SK-N-SH (cell line): ENCODE measurements around the gene P4HTM. TPM values are rescaled to one million over a fixed set of nuclear protein-coding genes. Genes with fewer than 3 reads are reported as not detected.

Experiments used
- CTCF ChIA-PET: fragments of 300-600, 350-600 bp; formaldehyde crosslinking; extraction: SDS; loops from one replicate; lab custom pipeline; 2021; lab: Yijun Ruan, JAX
- POLR2A ChIA-PET: fragments of 350-600 bp; sonication (Branson Sonifier 250); formaldehyde crosslinking; extraction: SDS; loops from one replicate; lab custom pipeline; 2020; ENCODE audit warnings: antibody characterized with exemption, inconsistent platforms; lab: Yijun Ruan, JAX
- DNase-seq: peaks from one replicate; pipeline ENCODE4 v3.0.0; 2012
- H2AFZ ChIP-seq: fragments of 200-600 bp; sonication (generic); 2 replicates; pipeline ENCODE4 v1.8.1; 2016; ENCODE audit warnings: antibody characterized with exemption, mild to moderate bottlenecking, low read depth
- H3F3A ChIP-seq: fragments of 200-600 bp; sonication (generic); replicated peaks from 2 replicates; pipeline ENCODE3; 2016; ENCODE audit warnings: antibody characterized with exemption, mild to moderate bottlenecking; ENCODE audit not compliant: insufficient read depth
- H3K27ac ChIP-seq, 2 experiments: fragments of 200-500 bp in 1 of 2; fragments of 200-600 bp in 1 of 2; sonication (Bioruptor generic) in 1 of 2; sonication (generic), shearing (Covaris generic) in 1 of 2; 2 replicates each; pipeline versions ENCODE4 v1.5.1 to v1.6.1; 2014 to 2016; ENCODE audit warnings: low read depth in 2 of 2, inconsistent platforms in 1 of 2, low read length in 1 of 2, mild to moderate bottlenecking in 1 of 2, mixed read lengths in 1 of 2
- H3K27me3 ChIP-seq: fragments of 200-600 bp; sonication (generic), shearing (Covaris generic); 2 replicates; pipeline ENCODE4 v1.6.1; 2016; ENCODE audit warnings: mixed run types; ENCODE audit not compliant: insufficient read depth
- H3K36me3 ChIP-seq, 2 experiments: fragments of 200-500 bp in 1 of 2; fragments of 200-600 bp in 1 of 2; sonication (Bioruptor generic) in 1 of 2; sonication (generic) in 1 of 2; replicated peaks in 1 of 2; 2 replicates each; pipeline versions ENCODE3 to v1.5.1; 2014 to 2016; ENCODE audit warnings: low read length in 1 of 2, mild to moderate bottlenecking in 1 of 2; ENCODE audit not compliant: insufficient read depth in 2 of 2, control insufficient read depth in 1 of 2
- H3K4me1 ChIP-seq, 2 experiments: fragments of 200-500 bp in 1 of 2; fragments of 200-600 bp in 1 of 2; sonication (Bioruptor generic) in 1 of 2; sonication (generic), shearing (Covaris generic) in 1 of 2; 2 replicates each; pipeline versions ENCODE4 v1.5.1 to v1.6.1; 2014 to 2016; ENCODE audit warnings: low read depth in 1 of 2, low read length in 1 of 2, mixed run types in 1 of 2; ENCODE audit not compliant: insufficient read depth in 2 of 2, control insufficient read depth in 1 of 2
- H3K4me2 ChIP-seq: fragments of 200-600 bp; sonication (generic), shearing (Covaris generic); 2 replicates; pipeline ENCODE4 v1.6.1; 2017; ENCODE audit warnings: mixed run types
- H3K4me3 ChIP-seq, 2 experiments: fragments of 200-500 bp in 1 of 2; fragments of 200-600 bp in 1 of 2; sonication (Bioruptor generic) in 1 of 2; sonication (generic), shearing (Covaris generic) in 1 of 2; 2 replicates each; pipeline versions ENCODE4 v1.5.1 to v1.8.1; 2014 to 2016; ENCODE audit warnings: low read depth in 2 of 2, inconsistent platforms in 1 of 2, low read length in 1 of 2, mild to moderate bottlenecking in 1 of 2, mixed read lengths in 1 of 2, moderate library complexity in 1 of 2
- H3K79me2 ChIP-seq: fragments of 200-600 bp; sonication (generic); 2 replicates; pipeline ENCODE4 v1.8.1; 2017; ENCODE audit warnings: mild to moderate bottlenecking; ENCODE audit not compliant: insufficient read depth
- H3K9ac ChIP-seq: fragments of 200-600 bp; sonication (generic); 2 replicates; pipeline ENCODE4 v1.6.1; 2017; ENCODE audit warnings: mixed run types
- H3K9me2 ChIP-seq: fragments of 200-600 bp; sonication (generic); 2 replicates; pipeline ENCODE4 v1.6.1; 2017; ENCODE audit warnings: mixed run types
- H3K9me3 ChIP-seq: fragments of 200-600 bp; sonication (generic); 2 replicates; pipeline ENCODE4 v1.6.1; 2017; ENCODE audit warnings: mixed run types, mild to moderate bottlenecking, moderate library complexity
- H4K20me1 ChIP-seq: fragments of 200-600 bp; sonication (generic); 2 replicates; pipeline ENCODE4 v1.6.1; 2017; ENCODE audit warnings: mild to moderate bottlenecking, mixed run types; ENCODE audit not compliant: insufficient read depth
- ELF1 ChIP-seq: IDR thresholded peaks from 2 replicates; pipeline ENCODE4 v1.4.0; 2012
- EP300 ChIP-seq, 2 experiments: IDR thresholded peaks; 2 replicates each; pipeline versions ENCODE4 v1.4.0 to v1.6.1; 2012; ENCODE audit warnings: borderline replicate concordance in 1 of 2, low read depth in 1 of 2, low read length in 1 of 2
- FOSL2 ChIP-seq: IDR thresholded peaks from 2 replicates; pipeline ENCODE4 v1.4.0; 2012; ENCODE audit warnings: low read depth, mild to moderate bottlenecking, moderate library complexity, borderline replicate concordance
- FOXJ3 ChIP-seq: sonication (generic); formaldehyde crosslinking; IDR thresholded peaks from 2 replicates; pipeline ENCODE4 v1.5.1; 2020; ENCODE audit warnings: mild to moderate bottlenecking, missing genetic modification reagents
- GABPA ChIP-seq: IDR thresholded peaks from 2 replicates; pipeline ENCODE4 v1.4.0; 2012; ENCODE audit warnings: low read depth, mild to moderate bottlenecking
- GATA2 ChIP-seq: sonication (generic); formaldehyde crosslinking; IDR thresholded peaks from 2 replicates; pipeline ENCODE4 v1.5.0; 2020; ENCODE audit warnings: mild to moderate bottlenecking, missing genetic modification reagents
- MXI1 ChIP-seq: IDR thresholded peaks from 2 replicates; pipeline ENCODE4 v1.6.1; 2012; ENCODE audit warnings: mild to moderate bottlenecking, low read depth, low read length, improper control_type of control experiment
- POLR2AphosphoS5 ChIP-seq: IDR thresholded peaks from 2 replicates; pipeline ENCODE4 v1.6.1; 2012; ENCODE audit warnings: low read depth, low read length
- RCOR1 ChIP-seq: fragments of 150-350 bp; IDR thresholded peaks from 2 replicates; pipeline ENCODE4 v1.6.1; 2017; ENCODE audit warnings: antibody characterized with exemption, low read length
- REST ChIP-seq: IDR thresholded peaks from 2 replicates; pipeline ENCODE4 v1.6.1; 2012; ENCODE audit warnings: mild to moderate bottlenecking, low read depth, low read length, moderate library complexity
- RXRA ChIP-seq: IDR thresholded peaks from 2 replicates; pipeline ENCODE4 v1.4.0; 2012; ENCODE audit warnings: low read depth, mild to moderate bottlenecking, borderline replicate concordance
- TAF1 ChIP-seq: IDR thresholded peaks from 2 replicates; pipeline ENCODE4 v1.6.1; 2012; ENCODE audit warnings: low read depth, mild to moderate bottlenecking, low read length, moderate library complexity, borderline replicate concordance
- TCF12 ChIP-seq: IDR thresholded peaks from 2 replicates; pipeline ENCODE4 v1.4.0; 2012
- USF1 ChIP-seq: IDR thresholded peaks from 2 replicates; pipeline ENCODE4 v1.4.0; 2012; ENCODE audit warnings: low read depth, borderline replicate concordance
- YY1 ChIP-seq: IDR thresholded peaks from 2 replicates; pipeline ENCODE4 v1.4.0; 2012; ENCODE audit warnings: low read depth, mild to moderate bottlenecking
- ZBTB33 ChIP-seq: IDR thresholded peaks from 2 replicates; pipeline ENCODE4 v1.4.0; 2012; ENCODE audit warnings: low read depth, borderline replicate concordance
- WGBS: methylation state at CpG from one replicate; pipeline ENCODE4 v1.1.6; 2017; ENCODE audit warnings: low lambda C conversion rate; 5-methylcytosine and 5-hydroxymethylcytosine counted together
- polyA plus RNA-seq, 3 experiments: library from polyadenylated mRNA; depleted of rRNA; stranded (reverse); fragments of >200 nt; gene quantifications; 2 replicates each; pipeline ENCODE4 v1.2.3, GENCODE V29; 2012
- TF ChIP-seq, protein P1 (sequence below): IDR thresholded peaks from 2 replicates; pipeline ENCODE4 v1.4.0; 2012; ENCODE audit warnings: low read depth
- TF ChIP-seq, protein P2 (sequence below): fragments of 150-350 bp; IDR thresholded peaks from 2 replicates; pipeline ENCODE4 v1.6.1; 2017; ENCODE audit warnings: antibody characterized with exemption, low read length, low read depth, borderline replicate concordance

The P4HTM gene
- polyA plus RNA-seq, 1 of the 3 experiments (the other 2 are of a cell fraction), result 21.0 TPM

DNA sequence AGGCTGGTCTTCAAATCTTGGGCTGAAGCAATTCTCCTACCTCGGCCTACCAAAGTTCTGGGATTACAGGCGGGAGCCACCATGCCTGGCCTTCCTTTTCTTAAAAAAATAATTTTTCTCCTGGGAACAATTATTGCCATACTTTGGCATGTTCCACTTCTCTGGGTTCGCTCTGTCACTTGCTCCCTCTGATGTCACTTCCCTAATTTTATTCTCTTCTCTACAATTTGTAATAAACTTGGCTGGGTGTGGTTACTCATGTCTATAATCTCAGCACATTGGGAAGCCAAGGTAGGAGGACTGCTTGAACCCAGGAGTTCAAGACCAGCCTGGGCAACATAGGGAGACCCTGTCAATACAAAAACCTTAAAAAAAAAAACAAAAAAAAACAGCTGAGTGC lies 45.2 kb downstream of the P4HTM start:
- H3K27ac ChIP-seq, result no peak overlapping the region
- no peaks in the 10 kb centered on the region for H3K9me3 ChIP-seq
- no peaks in the 10 kb centered on the region for H3K9me2 ChIP-seq
- peaks cover 26% of the 10 kb centered on the region for H3F3A ChIP-seq
- no peaks in the 10 kb centered on the region for H3K4me1 ChIP-seq
- no peak overlapping the region for H3K4me2 ChIP-seq
- peaks cover 34 to 68% of the 10 kb centered on the region in 2 experiments for H3K36me3 ChIP-seq
- peaks cover 13% of the 10 kb centered on the region for H3K79me2 ChIP-seq
- no peak overlapping the region for H2AFZ ChIP-seq
- H4K20me1 ChIP-seq, result no peaks in the 10 kb centered on the region
- TF ChIP-seq POLR2AphosphoS5, result no peak
- TF ChIP-seq ZBTB33, result no peak
- TF ChIP-seq, protein P1, sequence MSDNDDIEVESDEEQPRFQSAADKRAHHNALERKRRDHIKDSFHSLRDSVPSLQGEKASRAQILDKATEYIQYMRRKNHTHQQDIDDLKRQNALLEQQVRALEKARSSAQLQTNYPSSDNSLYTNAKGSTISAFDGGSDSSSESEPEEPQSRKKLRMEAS, result no peak
- no peak for TF ChIP-seq FOXJ3 (CRISPR knock-in tag)
- H3K4me3 ChIP-seq, result no peak overlapping the region
- no peak for DNase-seq
- WGBS, result 98% methylated on average over 3 of the region's 3 CpGs
- no peaks in the 10 kb centered on the region for H3K27me3 ChIP-seq
- ChIA-PET CTCF (no interaction called here), POLR2A (no interaction called here)
- no peak overlapping the region for H3K9ac ChIP-seq

DNA sequence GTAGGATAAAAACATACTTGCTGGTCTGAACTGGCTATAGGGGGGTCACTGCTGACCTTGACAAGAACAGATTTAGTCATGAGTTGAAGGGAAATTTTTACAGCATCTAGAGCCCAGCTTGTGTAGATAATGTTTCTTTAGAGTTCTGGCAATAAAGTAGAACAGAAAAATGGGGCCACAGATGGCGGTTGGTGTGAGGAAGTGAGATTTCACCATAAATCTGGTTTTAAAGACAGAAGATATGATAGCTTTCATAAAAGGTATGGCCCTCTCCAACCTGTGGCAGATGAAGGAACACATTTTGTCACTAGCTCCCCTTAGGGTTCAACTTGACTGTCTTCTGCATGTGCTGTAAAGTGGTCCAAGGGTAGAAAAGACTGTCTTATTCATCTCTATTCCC lies 63.5 kb downstream of the P4HTM start:
- 96% methylated on average over 1 of the region's 1 CpG for WGBS
- TF ChIP-seq ZBTB33 (no peak), GABPA (no peak), YY1 (no peak), GATA2 (CRISPR knock-in tag) (no peak), TCF12 (no peak), USF1 (no peak), ELF1 (no peak), TAF1 (no peak), EP300 (IDR thresholded peaks at IDR 0.05; ENCODE audit: borderline replicate concordance in 1 of 2, low read depth in 1 of 2, low read length in 1 of 2) (no peak), FOSL2 (no peak), RXRA (no peak), MXI1 (no peak), RCOR1 (no peak), REST (no peak), POLR2AphosphoS5 (no peak)
- TF ChIP-seq, protein P2, sequence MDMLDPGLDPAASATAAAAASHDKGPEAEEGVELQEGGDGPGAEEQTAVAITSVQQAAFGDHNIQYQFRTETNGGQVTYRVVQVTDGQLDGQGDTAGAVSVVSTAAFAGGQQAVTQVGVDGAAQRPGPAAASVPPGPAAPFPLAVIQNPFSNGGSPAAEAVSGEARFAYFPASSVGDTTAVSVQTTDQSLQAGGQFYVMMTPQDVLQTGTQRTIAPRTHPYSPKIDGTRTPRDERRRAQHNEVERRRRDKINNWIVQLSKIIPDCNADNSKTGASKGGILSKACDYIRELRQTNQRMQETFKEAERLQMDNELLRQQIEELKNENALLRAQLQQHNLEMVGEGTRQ, result no peak
- H3K4me2 ChIP-seq, result no peak overlapping the region
- DNase-seq, result no peak
- H3K27me3 ChIP-seq, result no peaks in the 10 kb centered on the region
- H3K9ac ChIP-seq, result no peak overlapping the region
- no peaks in the 10 kb centered on the region; the same call in 1 of the 2 replicates for H4K20me1 ChIP-seq
- H3K9me2 ChIP-seq, result no peaks in the 10 kb centered on the region
- no peaks in the 10 kb centered on the region for H3K9me3 ChIP-seq
- POLR2A ChIA-PET, result no interaction called here
- no peaks in the 10 kb centered on the region for H3F3A ChIP-seq
- peaks cover 61% of the 10 kb centered on the region for H3K79me2 ChIP-seq
- no peak overlapping the region for H2AFZ ChIP-seq
- H3K4me1 ChIP-seq, result no peaks in the 10 kb centered on the region; a peak in 1 of 4 replicates
- no peak overlapping the region for H3K27ac ChIP-seq
- CTCF ChIA-PET, result interaction anchor here (0.7 kb wide), 1 partner anchor 48 kb away, joined by 3 read pairs; no protein-coding TSS in a partner anchor
- H3K36me3 ChIP-seq, result peaks cover 23 to 49% of the 10 kb centered on the region in 2 experiments
- no peak overlapping the region for H3K4me3 ChIP-seq
